CD4-positive, alpha-beta T cell treated with Interleukin-15 for 1 hour (primary cell): ENCODE results near the gene PACRG.

Source experiments
- DNase-seq: peaks from one replicate; pipeline ENCODE4 v3.0.0-alpha.2; 2020

Gene PACRG

GRCh38 chr6:163218361-163218894, 490.7 kb downstream of the PACRG start:
- no peak for DNase-seq

- no peak for DNase-seq
Observed at GRCh38 chr6:163226181-163226835, 498.5 kb downstream of the PACRG start.

- no peak for DNase-seq
Observed at GRCh38 chr6:163226836-163227485, 499.2 kb downstream of the PACRG start.

- DNase-seq, result no peak
Observed at GRCh38 chr6:163228041-163228440, 500.3 kb downstream of the PACRG start.

GRCh38 chr6:163229050-163229449, 501.3 kb downstream of the PACRG start:
- no peak for DNase-seq

- DNase-seq, result no peak
Observed at GRCh38 chr6:163230901-163231300, 503.1 kb downstream of the PACRG start.

- DNase-seq, result no peak
Observed at GRCh38 chr6:163231356-163232014, 503.7 kb downstream of the PACRG start.

GRCh38 chr6:163232015-163232523, 504.3 kb downstream of the PACRG start:
- no peak for DNase-seq

GRCh38 chr6:163232649-163233048, 504.9 kb downstream of the PACRG start:
- no peak for DNase-seq

GRCh38 chr6:163237110-163237509, 509.3 kb downstream of the PACRG start:
- DNase-seq, result no peak

GRCh38 chr6:163239572-163240340, 512.0 kb downstream of the PACRG start:
- DNase-seq, result no peak

GRCh38 chr6:163240556-163240955, 512.8 kb downstream of the PACRG start:
- no peak for DNase-seq

GRCh38 chr6:163241683-163242082, 513.9 kb downstream of the PACRG start:
- no peak for DNase-seq

GRCh38 chr6:163243083-163243482, 515.3 kb downstream of the PACRG start:
- no peak for DNase-seq

GRCh38 chr6:163243692-163244589, 516.2 kb downstream of the PACRG start:
- no peak for DNase-seq

GRCh38 chr6:163248051-163248450, 520.3 kb downstream of the PACRG start:
- no peak for DNase-seq

GRCh38 chr6:163249651-163250101, 521.9 kb downstream of the PACRG start:
- DNase-seq, result no peak

GRCh38 chr6:163250116-163250515, 522.3 kb downstream of the PACRG start:
- no peak for DNase-seq

GRCh38 chr6:163252061-163252591, 524.4 kb downstream of the PACRG start:
- no peak for DNase-seq

GRCh38 chr6:163253556-163254213, 525.9 kb downstream of the PACRG start:
- DNase-seq, result no peak

GRCh38 chr6:163254341-163254835, 526.6 kb downstream of the PACRG start:
- no peak for DNase-seq
